OCI-LY7 (cell line): ENCODE results near the gene SIM1. TPM values are rescaled to one million over a fixed set of nuclear protein-coding genes. Genes with fewer than 3 reads are reported as not detected.

ENCODE experiments used
- BruUV-seq: library from RNA; stranded (reverse); fragments of 400-500 nt; replicated peaks from 2 replicates; lab custom pipeline; 2021; lab: Mats Ljungman, UMichigan
- CTCF ChIA-PET: fragments of 300-600 bp; sonication (Branson Sonifier 250); formaldehyde crosslinking; loops from one replicate; lab custom pipeline; 2022; ENCODE audit warnings: antibody characterized with exemption; ENCODE audit not compliant: unreplicated experiment; lab: Charles Lee
- POLR2A ChIA-PET: fragments of 300-600 bp; sonication (Branson Sonifier 250); formaldehyde crosslinking; loops from one replicate; lab custom pipeline; 2022; ENCODE audit warnings: antibody characterized with exemption; lab: Charles Lee
- DNase-seq: peaks from one replicate; pipeline ENCODE4 v3.0.0-alpha.2; 2015; ENCODE audit warnings: low spot score
- H2AFZ ChIP-seq: fragments of 200-600 bp; sonication (generic), shearing (Covaris generic); 2 replicates; pipeline ENCODE4 v1.6.1; 2014; ENCODE audit warnings: mild to moderate bottlenecking, antibody characterized with exemption, low read length, moderate library complexity
- H3K27ac ChIP-seq: fragments of 200-600 bp; sonication (generic); 2 replicates; pipeline ENCODE4 v1.5.1; 2014; ENCODE audit warnings: mixed run types, low read depth, mild to moderate bottlenecking, moderate library complexity, low read length, inconsistent platforms; ENCODE audit not compliant: poor library complexity, severe bottlenecking
- H3K36me3 ChIP-seq: fragments of 200-600 bp; sonication (generic); 2 replicates; pipeline ENCODE4 v1.6.1; 2014; ENCODE audit warnings: mild to moderate bottlenecking, antibody characterized with exemption, low read length, moderate library complexity, mixed read lengths; ENCODE audit not compliant: insufficient read depth
- H3K4me1 ChIP-seq: fragments of 200-600 bp; sonication (generic); 2 replicates; pipeline ENCODE4 v1.5.1; 2014; ENCODE audit warnings: mild to moderate bottlenecking, low read length; ENCODE audit not compliant: insufficient read depth, poor library complexity, severe bottlenecking
- H3K4me2 ChIP-seq: fragments of 200-600 bp; sonication (generic); 2 replicates; pipeline ENCODE4 v1.6.1; 2014; ENCODE audit warnings: mild to moderate bottlenecking, low read length
- H3K4me3 ChIP-seq: fragments of 200-600 bp; sonication (generic); 2 replicates; pipeline ENCODE4 v1.5.1; 2014; ENCODE audit warnings: mild to moderate bottlenecking, low read depth, low read length; ENCODE audit not compliant: poor library complexity, severe bottlenecking
- H3K79me2 ChIP-seq: fragments of 200-600 bp; sonication (generic); 2 replicates; pipeline ENCODE4 v1.6.1; 2016; ENCODE audit warnings: low read depth, mild to moderate bottlenecking, low read length, moderate library complexity, mixed read lengths; ENCODE audit not compliant: insufficient read depth
- H3K9me2 ChIP-seq: fragments of 200-600 bp; sonication (generic); 2 replicates; pipeline ENCODE4 v1.6.1; 2016; ENCODE audit warnings: mild to moderate bottlenecking, low read length, mixed read lengths; ENCODE audit not compliant: insufficient read depth
- H3K9me3 ChIP-seq: fragments of 200-600 bp; sonication (generic); 2 replicates; pipeline ENCODE4 v1.6.1; 2014; ENCODE audit warnings: mild to moderate bottlenecking, mixed run types, low read length, mixed read lengths
- H4K20me1 ChIP-seq: fragments of 200-600 bp; sonication (generic); 2 replicates; pipeline ENCODE4 v1.6.1; 2014; ENCODE audit warnings: mild to moderate bottlenecking, antibody characterized with exemption, low read length, moderate library complexity, mixed read lengths; ENCODE audit not compliant: insufficient read depth
- EZH2phosphoT487 ChIP-seq: fragments of 200-600 bp; sonication (generic); IDR thresholded peaks from 2 replicates; pipeline ENCODE4 v1.6.1; 2018; ENCODE audit warnings: low read depth, borderline replicate concordance, mild to moderate bottlenecking, mixed run types, antibody characterized with exemption, low read length, moderate library complexity, mixed read lengths
- intact Hi-C: fragments of 100-400 bp; cut with micrococcal nuclease; formaldehyde crosslinking; loops from one replicate; pipeline ENCODE4 v1.10.0; 2022; ENCODE audit not compliant: unreplicated experiment
- total RNA-seq, 2 experiments: library from RNA; depleted of rRNA in 1 of 2; stranded (reverse); fragments of >200 nt in 1 of 2; shearing (Covaris generic) in 1 of 2; gene quantifications; 2 replicates each; pipeline ENCODE4 v1.2.3, GENCODE V29; 2014 to 2022
- TF ChIP-seq, protein P1 (sequence below): fragments of 200-600 bp; sonication (generic); conservative IDR thresholded peaks from 2 replicates; pipeline ENCODE4 v1.5.1; 2014; ENCODE audit warnings: mild to moderate bottlenecking, antibody characterized with exemption, low read length, moderate library complexity, mixed read lengths

SIM1 gene
- total RNA-seq, 2 experiments from 2014 or later, result not detected

DNA sequence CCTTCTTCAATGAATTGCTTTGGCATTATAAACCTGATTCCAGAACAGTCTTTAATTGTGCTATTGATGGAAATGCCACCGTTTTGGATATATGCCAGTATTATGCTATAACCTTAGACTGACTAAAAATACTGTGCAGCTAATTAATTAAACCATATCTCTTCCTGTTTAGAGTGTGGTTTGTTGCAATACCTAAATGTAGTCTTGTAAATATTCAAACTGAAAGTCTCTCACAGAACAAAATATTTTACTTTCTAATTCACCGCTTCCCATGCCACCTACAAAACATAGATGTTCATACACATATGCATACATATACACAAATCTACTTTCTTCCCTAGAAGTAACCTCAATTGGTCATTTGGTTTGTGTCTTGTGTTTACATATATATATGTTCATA is 126.6 kb downstream of the SIM1 start:
- Histone ChIP-seq H3K4me2 (no peak overlapping the region), H3K36me3 (no peaks in the 10 kb centered on the region), H2AFZ (no peak overlapping the region), H3K79me2 (no peaks in the 10 kb centered on the region), H3K4me3 (no peak overlapping the region), H3K9me3 (no peaks in the 10 kb centered on the region), H4K20me1 (no peaks in the 10 kb centered on the region), H3K4me1 (no peaks in the 10 kb centered on the region), H3K9me2 (no peaks in the 10 kb centered on the region), H3K27ac (no peak overlapping the region)
- intact Hi-C loops, result no loop called here
- BruUV-seq, result no TSS peak
- TF ChIP-seq, protein P1, sequence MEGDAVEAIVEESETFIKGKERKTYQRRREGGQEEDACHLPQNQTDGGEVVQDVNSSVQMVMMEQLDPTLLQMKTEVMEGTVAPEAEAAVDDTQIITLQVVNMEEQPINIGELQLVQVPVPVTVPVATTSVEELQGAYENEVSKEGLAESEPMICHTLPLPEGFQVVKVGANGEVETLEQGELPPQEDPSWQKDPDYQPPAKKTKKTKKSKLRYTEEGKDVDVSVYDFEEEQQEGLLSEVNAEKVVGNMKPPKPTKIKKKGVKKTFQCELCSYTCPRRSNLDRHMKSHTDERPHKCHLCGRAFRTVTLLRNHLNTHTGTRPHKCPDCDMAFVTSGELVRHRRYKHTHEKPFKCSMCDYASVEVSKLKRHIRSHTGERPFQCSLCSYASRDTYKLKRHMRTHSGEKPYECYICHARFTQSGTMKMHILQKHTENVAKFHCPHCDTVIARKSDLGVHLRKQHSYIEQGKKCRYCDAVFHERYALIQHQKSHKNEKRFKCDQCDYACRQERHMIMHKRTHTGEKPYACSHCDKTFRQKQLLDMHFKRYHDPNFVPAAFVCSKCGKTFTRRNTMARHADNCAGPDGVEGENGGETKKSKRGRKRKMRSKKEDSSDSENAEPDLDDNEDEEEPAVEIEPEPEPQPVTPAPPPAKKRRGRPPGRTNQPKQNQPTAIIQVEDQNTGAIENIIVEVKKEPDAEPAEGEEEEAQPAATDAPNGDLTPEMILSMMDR, result no peak
- no peak for TF ChIP-seq EZH2phosphoT487
- ChIA-PET POLR2A (no interaction called here), CTCF (no interaction called here)
- no peak for DNase-seq

DNA sequence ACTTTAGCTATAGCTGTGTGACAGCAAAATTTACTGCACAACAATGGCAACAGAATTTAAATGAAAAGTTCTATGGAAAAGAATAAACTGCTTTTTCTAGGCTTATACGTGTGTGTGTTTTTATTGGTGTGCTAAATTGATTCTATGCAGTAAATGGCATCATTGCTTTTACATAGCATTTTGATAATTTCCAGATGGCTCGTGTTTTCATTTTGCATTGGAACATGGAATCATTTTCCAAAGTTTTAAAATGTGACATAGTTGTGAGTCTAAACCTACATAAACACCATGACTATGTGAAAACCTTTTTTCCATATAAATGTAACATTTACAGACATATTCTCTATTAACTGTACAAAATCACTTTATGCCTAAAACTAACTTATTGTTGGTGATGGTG is 127.8 kb downstream of the SIM1 start:
- no TSS peak for BruUV-seq
- Histone ChIP-seq H3K27ac (no peak overlapping the region), H3K9me2 (no peaks in the 10 kb centered on the region), H2AFZ (no peak overlapping the region), H3K4me2 (no peak overlapping the region), H3K4me1 (no peaks in the 10 kb centered on the region), H3K4me3 (no peak overlapping the region), H3K9me3 (no peaks in the 10 kb centered on the region), H3K79me2 (no peaks in the 10 kb centered on the region), H4K20me1 (no peaks in the 10 kb centered on the region), H3K36me3 (no peaks in the 10 kb centered on the region)
- CTCF ChIA-PET, result no interaction called here
- TF ChIP-seq, protein P1, result no peak
- TF ChIP-seq EZH2phosphoT487, result no peak
- no peak for DNase-seq
- intact Hi-C loops, result no loop called here
- POLR2A ChIA-PET, result no interaction called here

DNA sequence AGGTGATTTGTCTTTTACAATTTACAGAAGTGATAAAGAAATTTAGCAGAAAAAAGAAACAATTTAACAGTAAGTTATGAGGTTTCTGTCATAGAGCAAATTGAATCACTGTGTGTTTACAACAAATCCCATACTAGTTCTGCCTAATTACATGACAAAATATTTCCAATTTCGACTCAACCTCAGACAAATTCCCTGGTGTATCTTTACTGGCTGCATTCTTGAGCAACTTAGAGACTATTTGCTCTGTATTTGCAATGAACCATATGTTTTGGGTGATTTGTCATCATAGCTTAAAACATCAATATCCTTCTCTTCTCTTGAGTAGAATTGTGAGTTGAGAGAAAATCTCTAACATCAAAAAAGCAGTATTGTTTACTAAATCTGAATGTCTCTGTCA is 128.7 kb downstream of the SIM1 start:
- no peaks in the 10 kb centered on the region for H4K20me1 ChIP-seq
- no peaks in the 10 kb centered on the region for H3K4me1 ChIP-seq
- ChIA-PET CTCF (no interaction called here), POLR2A (interaction anchor here (0.7 kb wide), 1 partner anchor 1892 kb away, joined by 3 read pairs; no protein-coding TSS in a partner anchor)
- H3K9me3 ChIP-seq, result no peaks in the 10 kb centered on the region
- H3K4me3 ChIP-seq, result no peak overlapping the region
- H2AFZ ChIP-seq, result no peak overlapping the region
- TF ChIP-seq, protein P1, result no peak
- TF ChIP-seq EZH2phosphoT487, result no peak
- intact Hi-C loops, result no loop called here
- no peaks in the 10 kb centered on the region for H3K36me3 ChIP-seq
- no peak for DNase-seq
- no TSS peak for BruUV-seq
- no peaks in the 10 kb centered on the region for H3K9me2 ChIP-seq
- H3K27ac ChIP-seq, result no peak overlapping the region
- H3K4me2 ChIP-seq, result no peak overlapping the region
- no peaks in the 10 kb centered on the region for H3K79me2 ChIP-seq
